Skeletal muscle cell (primary cell): ENCODE measurements around the gene PI4KB.
"Not testable (repeated sequence)": the region's sequence is repeated elsewhere in the genome, so short reads cannot be mapped to it uniquely, and the experiment has no call there.

Source experiments
- DNase-seq: peaks from one replicate; pipeline ENCODE4 v3.0.0-alpha.2; 2010; ENCODE audit warnings: low read depth
- H3K4me3 ChIP-seq: 2 replicates; pipeline ENCODE4 v1.5.1; 2011; ENCODE audit warnings: low read depth, mild to moderate bottlenecking, control low read depth, low read length, moderate library complexity

The PI4KB gene

DNA sequence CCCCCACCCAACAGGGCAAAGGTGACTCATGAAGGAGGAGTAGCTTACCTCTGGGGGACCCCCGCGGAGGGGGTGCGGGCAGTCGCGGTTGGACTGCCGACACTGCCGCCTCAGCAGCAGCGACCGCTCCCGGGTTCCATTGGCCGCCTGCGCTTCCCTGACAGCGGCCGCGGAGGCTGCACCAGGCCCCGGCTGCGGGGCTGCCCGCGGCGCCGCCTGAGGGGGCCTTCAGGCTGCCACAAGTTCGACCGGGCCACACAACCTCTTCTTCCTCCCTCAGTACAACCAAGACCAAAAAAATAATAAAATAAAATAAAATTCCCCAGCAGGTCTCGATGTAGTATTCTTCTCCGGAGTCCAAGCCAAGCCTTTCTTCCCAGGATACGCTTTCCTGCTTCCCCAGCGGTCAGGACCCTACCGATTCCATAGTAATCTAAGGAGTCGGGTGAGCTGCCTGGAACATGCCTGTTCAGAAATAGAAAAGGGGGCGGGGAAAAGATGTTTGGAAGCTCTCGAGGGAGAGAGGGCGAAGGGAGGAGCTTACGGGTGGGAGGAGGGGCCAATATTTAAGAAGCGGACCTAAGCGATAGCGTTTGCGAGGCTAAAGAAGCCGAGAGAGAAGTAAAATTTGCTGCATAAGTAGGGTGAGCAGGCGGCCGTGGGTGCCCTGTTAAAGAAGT is at the start of gene PI4KB:
Gene PI4KB, minus strand, starts transcription at position 194 of the 680 bp plus-strand sequence. CDS start 10,935 bp downstream, outside the sequence.
- H3K4me3 ChIP-seq = peak within 1 kb of the TSS; percentile 74

DNA sequence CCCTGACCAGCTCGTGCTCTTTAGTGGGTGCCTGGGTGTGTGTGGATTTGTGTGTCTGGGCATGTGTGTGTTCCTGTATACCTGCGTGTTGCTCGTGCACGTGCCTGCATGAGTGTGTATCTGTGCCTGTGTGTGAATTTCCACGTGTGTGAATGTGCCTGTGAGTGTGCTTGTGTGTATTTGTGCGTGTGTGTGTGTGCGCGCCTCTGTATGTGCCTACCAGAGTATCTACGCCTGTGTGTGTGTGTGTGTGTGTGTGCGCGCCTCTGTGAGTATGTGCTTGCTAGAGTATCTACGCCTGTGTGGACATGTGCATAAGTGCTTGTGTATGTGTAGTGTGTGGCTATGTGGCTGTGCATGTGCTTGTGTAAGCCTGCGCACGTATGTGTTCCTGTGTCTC is 46.0 kb upstream of the PI4KB start:
- no peak overlapping the region for H3K4me3 ChIP-seq
- DNase-seq = no peak

More for the DNA sequence above, at the start of gene PI4KB:
- DNase-seq = peak; percentile 90

DNA sequence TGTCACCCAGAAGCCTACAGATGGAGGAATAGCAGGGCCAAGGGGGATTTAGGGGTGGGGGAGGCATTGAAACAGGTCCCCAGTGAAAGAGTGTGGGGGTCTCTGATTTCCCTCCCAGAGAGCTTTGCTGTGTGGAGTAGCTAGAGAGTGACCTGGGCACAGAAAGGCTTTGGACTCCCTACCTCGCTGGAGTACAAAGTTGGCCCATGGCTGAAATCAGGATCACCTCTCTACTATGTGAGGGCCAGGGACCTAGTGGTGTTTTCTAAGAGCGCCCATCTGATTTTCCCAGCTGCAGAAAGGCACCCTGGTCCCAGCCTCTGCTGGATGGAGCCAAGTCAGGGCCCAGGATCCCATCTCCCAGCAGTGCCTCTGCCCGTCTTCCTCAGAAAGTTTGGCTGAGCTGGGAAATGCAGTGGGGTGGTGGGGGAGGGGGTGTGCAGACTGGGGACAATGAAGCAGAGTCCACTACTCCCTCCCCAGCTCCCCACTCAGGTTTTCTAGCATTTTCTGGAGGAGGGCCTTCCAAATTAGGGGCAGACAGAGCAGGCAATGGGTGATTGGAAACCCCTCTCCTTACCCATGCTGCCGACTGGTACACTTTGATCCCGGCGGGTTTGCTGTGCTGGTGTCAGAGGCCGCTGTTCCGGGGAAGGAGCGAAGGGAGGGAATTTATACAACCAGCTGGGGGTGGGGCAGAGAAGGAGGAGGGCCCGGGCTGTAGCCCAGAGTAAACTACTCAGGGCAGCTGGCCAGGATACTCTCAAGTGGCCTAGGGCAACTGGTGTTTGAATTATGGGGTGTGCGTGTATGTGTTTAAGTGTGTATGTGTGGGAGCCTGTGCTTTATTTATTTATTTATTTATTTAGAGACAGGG is 45.1 kb upstream of the PI4KB start, which contains the start of gene SELENBP1:
Gene SELENBP1, minus strand, starts transcription at position 648 of the 877 bp plus-strand sequence. Its CDS starts 64 bp downstream, at position 584.
- peak within 1 kb of the TSS; percentile 39 for H3K4me3 ChIP-seq
- DNase-seq = peak; percentile 36

DNA sequence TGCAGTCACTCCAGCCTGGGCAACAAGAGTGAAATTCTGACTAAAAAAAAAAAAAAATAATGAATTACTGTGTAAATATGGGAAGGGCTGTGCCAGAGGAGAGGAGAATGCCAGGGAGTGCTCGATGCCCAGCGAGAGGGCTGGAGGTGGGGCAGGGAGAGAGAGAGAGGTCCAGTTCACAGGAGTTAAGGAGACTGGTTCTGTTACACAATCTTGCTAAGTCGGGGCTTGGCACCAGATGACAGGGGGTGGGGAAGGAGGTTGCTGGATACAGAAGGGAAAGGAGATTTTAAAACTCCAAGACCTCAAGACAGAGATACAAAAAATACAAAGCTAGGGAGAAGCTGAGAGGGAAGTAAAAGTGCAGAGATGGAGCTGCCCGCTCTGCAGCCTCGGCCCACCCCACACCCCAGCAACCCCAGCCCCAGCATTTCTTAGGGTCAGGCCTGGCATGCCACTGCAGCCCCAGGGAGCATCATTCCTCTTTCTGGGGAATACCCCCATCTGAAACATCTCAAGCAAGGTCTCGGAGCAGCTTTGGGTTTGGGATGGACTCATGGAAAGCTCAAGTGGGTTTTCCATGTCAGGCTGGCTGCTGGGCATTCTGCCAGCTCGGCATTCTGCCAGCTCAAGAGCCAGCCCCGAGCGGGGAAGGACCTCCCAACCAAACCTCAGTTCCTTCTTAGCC is 44.3 kb upstream of the PI4KB start:
- DNase-seq = no peak
- H3K4me3 ChIP-seq = peak overlapping the region; percentile 39

DNA sequence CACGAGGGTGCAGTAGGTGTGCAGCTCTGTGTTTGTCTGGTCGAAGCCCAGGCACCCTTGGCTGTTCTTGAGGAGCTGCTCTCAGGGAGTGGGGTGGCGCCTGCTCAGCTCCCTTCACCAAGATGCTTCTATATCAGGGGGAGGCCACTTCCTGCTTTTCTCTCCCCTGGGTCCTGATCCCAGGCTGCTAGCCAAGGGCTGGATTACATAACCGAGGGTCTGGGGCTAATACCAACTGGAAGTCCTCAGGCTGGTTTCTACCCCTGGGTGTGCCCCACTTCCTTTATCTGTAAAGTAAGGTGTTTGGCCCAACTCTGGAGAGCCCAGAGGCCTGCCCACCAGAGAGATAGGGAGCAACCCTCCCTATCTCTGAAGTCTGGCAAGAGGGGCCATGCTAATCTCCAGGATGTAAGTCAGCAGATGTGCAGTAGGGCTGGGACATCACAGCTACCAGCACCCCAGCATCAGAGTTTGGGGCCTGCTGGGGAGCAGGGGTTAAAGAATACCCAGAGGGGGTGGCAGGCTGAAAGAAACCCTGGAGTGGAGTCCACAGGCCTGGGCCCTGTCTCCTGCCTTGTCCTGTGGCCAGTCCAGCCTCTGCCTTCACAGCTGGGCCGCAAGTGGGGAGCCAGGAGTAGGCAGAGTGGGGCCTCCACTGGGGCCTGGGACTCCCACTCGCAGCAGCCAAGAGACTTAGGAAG is 43.1 kb upstream of the PI4KB start:
- H3K4me3 ChIP-seq = no peak overlapping the region
- DNase-seq = no peak

DNA sequence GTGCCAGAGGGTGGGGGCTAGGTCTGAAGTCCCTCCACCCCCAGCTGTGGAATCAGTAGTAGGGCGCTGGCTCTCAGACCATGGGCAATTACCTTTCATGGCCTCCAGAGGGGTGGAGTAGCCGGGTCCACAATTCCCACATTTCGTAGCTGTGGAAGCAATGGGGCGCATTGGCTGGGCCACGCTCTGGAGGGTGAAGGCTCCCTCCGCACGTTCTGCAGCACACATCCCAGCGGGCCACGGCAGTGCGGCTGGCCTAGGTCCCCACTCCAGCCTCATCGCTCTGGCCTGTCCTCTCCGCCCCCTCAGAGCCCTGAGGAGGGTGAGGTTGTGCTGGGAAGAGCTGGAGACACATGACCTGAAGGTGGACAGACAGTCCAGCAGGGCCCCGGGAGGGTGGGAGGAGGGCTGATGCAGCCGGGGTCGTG is 42.4 kb upstream of the PI4KB start:
- H3K4me3 ChIP-seq = no peak overlapping the region
- no peak for DNase-seq

DNA sequence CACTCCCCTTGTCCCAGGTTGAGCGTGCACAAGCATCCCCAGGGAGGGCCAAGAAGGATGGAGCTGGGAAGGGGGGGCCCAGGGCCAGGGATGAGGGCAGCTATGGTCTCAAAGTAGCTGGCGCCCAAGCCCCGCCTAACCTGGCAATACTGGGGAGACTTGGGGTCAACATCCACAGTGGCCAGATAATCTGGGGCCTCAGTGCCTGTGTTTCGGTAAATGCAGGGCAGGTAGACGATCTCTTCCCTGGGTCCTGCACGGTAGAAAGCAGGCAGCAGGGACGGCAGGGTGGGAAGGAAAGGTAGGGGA is 42.0 kb upstream of the PI4KB start:
- no peak for DNase-seq
- no peak overlapping the region for H3K4me3 ChIP-seq

DNA sequence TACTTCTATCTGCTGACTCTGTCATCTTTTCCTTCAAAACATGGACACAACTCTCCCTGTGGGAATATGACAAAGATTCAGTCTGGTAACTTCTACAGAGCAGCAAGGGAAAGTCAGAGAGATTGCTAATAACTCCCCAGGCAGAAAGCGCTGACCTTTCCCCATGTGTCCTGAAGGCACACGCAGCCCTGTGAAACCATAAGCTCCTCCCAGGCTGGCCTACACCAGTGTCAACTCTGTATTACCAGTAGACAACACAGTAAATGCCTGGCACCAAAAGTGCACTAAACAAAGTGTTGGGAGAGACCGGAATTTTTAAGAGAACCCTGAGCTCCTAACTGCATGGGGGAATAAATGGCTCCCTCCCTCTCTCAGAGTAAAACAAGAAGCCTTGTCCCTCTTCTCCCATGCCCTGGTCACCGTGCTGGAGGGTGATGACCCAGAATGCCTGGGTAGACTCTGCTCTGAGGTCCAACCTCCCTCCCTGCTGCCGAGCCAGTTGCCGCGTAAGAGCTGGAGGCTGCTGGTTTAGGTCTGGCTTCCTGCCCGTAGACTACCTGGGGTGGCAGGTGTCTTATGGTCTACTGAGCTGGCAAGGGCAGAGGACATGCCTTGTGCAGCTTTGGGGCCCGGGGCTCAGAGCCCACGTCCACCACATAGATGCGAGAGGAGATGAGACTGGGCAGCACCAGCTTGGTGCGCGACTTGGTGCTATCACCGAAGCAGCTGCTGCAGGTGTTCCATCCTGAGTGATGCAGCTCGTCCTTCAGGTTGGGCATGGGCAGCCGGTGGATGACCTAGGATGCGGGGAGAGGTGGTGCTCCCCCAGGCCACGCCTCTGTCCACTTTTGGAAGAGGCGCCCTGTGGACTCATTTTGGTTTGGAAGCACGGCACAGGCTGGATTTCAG is 41.4 kb upstream of the PI4KB start:
- no peak for DNase-seq
- no peak overlapping the region for H3K4me3 ChIP-seq

DNA sequence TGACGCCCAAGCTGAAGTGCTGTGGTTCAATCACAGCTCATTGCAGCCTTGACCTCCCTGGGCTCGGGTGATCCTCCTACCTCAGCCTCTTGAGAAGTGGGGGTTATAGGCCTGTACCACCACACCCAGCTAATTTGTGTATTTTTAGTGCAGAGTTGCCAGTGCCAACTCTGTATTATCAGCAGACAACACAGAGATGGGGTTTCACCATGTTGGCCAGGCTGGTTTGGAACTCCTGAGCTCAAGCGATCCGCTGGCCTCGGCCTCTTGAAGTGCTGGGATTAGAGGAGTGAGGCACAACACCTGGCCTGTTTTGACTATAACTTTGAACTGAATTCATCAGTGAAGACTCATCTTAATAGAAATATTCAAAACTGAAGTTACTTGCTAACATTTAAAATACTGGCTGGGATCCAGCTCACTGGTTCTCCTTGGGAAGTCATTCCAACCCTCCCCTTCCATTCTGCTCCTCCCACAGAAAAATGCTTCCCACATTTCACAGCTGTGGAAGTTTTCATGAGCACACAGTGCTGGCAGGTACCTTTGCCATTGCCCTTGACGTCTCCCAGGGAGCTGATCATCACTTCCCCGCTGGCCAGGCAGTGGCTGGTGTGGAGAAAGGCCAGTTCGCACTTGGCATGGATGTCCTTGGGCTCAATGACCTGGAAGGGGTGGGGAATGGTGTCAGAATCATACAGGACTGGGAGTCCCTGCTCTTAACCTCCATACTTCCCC is 40.6 kb upstream of the PI4KB start:
- no peak for DNase-seq
- H3K4me3 ChIP-seq = no peak overlapping the region

DNA sequence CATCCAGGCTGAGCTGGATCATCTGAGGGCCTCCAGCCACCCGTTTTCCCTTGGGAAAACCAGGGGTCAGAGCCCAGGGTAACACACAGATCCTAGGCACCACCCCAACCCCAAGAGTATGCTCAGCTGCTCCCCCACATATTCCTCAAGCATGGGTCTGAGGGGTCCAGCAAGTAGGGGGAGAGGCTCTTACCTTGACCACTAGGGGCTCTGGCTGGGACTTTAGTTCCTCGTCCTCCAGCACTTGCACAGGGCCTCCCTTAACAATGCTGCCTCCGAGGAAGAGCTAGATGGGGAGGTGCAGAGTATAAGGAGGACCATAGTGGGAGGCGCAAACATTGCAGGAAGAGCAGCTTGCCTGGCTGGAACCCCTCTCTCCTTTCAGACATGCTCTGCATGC is 37.8 kb upstream of the PI4KB start:
- no peak for DNase-seq
- no peak overlapping the region for H3K4me3 ChIP-seq

DNA sequence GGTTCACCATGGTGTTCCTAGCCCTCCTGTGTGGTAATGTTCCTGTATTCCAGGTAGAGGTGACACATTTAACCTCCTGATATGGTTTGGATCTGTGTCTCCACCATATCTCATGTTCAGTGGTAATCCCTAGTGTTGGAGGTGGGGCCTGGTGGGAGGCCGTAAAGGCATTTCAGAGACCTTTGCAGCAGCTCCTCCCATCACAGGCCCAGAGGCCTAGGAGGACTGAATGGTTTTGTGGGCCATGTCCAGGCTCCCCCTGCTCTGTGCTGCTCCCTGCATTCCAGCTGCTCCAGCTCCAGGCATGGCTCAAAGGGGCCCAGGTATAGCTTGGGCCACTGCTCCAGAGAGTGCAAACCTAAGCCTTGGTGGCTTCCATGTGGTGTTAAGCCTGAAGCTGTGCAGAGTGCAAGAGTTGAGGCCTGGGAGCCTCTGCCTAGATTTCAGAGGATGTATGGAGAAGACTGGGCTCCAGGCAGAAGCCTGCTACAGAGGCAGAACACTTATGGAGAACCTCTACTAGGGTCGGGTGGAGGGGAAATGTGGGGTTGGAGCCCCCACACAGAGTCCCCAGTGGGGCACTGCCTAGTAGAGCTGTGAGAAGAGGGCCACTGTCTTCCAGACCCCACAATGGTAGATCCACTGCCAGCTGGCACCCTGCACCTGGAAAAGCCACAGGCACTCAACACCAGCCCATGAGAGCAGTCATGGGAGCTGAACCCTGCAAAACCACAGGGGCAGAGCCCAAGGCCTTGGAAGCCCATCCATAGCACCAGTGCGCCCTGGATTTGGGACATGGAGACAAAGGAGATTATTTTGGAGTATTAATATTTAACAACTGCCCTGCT is 35.3 kb upstream of the PI4KB start:
- no peak overlapping the region for H3K4me3 ChIP-seq
- DNase-seq = no peak

DNA sequence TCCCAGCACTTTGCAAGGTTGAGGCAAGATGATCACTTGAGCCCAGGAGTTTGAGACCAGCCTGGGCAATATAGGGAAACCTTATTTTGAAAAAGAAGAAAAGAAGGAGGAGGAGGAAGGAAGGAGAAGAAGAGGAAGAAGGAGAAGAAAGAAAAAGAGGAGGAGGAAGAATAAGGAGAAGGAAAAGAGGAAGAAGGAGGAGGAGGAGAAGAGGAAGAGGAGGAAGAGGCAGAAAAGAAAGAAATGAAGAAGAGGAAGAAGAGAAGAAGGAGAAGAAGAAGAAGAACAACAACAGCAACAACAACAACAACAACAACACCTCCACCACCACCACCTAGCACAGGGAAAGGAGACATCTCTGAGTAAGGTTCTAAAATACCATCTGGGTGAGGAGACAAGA is 34.7 kb upstream of the PI4KB start:
- DNase-seq = no peak
- H3K4me3 ChIP-seq = no peak overlapping the region

DNA sequence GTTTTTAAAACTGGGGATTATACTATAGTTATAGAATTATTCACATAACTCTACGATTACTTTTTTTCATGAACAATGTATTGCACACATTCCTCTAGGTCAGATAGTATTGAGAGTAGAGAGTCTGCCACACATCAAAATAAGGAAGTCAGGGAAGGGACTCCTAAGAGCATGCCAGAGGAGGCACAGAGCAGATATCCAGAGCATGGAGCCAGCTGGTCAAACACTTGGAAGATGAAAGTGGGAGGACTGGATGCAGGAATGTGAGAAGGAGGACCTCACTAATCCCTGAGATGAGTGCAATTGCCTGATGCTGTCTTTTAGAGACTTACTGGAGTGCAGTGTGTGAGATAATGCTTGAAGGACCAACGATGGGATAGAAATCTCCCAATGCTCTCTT is 29.5 kb upstream of the PI4KB start:
- DNase-seq = no peak
- H3K4me3 ChIP-seq = no peak overlapping the region

DNA sequence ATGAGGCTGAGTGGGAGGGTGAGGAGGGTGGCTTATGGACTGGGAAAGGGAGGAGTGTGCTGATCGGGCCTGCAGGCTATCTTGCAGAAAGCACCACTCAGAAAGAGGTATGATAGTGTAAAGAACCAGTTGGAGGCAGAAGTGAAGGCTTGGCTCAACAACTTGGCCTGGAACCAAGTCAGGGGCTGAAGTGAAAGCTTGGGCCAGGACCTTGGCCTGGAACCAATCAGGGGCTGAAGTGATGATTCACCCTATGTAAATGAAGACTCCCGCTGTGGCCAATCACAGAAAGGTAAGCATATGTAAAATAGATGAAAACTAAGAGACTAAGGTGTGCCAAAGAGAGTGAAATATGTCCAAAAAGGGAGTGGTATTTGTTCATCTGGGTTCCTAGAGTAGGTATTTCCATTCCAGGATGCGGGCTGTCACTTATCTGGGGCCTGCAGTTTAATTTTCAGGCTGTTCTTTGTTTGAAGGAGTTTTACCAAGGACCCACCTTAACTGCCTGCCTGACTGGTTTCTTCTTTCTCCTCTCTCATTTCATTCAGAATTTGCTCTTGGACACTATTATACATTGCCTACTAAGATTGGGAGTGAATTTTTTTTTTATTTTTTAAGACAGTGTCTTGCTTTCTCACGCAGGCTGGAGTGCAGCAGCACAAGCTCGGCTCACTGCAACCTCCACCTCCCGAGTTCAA is 25.0 kb upstream of the PI4KB start:
- H3K4me3 ChIP-seq = no peak overlapping the region
- DNase-seq = no peak

DNA sequence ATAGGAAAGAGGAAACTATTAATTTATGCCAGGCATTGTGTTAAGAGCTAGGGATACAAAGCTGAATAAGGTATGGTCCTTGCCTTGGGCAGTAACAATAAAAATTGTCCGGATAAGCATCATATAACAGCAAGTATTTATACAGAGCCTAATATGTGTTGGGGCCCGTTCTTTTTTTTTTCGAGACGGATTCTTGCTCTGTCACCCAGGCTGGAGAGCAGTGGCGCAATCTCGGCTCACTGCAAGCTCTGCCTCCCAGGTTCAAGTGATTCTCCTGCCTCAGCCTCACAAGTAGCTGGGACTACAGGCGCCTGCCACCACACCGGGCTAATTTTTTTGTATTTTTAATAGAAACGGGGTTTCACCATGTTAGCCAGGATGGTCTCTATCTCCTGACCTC is 23.1 kb upstream of the PI4KB start:
- not testable (repeated sequence) for DNase-seq, H3K4me3 ChIP-seq

DNA sequence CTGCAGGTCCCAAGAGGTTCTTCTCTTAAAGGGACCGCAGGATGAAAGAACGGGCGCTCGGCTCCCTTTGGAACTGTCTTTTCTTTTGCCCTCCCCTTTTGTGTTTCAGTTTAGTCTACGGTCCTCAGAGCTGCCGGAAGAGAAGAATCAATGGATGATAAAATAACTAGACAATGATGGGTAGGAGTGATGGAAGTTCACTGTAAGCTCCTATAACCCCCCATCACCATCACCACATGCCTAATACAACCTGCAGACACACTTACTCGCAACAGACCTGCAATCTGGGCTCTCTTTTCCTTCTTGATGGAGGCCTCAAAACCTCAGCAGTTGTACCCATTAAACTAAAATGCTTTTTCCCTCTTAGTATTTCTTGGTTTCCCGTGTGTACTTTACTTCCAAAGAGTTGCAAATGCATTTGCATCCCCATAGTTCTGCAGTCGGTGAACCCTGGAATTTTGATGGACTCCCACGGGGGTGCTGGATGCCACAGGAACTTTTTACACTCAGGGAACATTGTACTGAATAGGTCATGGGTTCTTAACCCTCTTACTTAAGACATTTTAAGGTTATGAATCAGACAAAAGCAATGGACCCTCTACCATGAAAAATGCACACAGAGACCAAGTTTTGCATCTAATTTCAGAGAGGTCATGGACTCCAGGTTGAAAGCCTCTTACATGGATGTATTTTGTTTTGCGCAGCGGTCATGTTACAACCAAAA is 20.5 kb upstream of the PI4KB start:
- peak overlapping the region; percentile 74 for H3K4me3 ChIP-seq
- DNase-seq = no peak
